PC-3 (cell line): ENCODE measurements around the gene CISD1. TPM values are rescaled to one million over a fixed set of nuclear protein-coding genes. Genes with fewer than 3 reads are reported as not detected.

Experiments used
- ATAC-seq: fragments of 200-7000 bp; cut with Tn5 transposase; 2 replicates; pipeline ENCODE4 v1.9.1; 2020; ENCODE audit warnings: mild to moderate bottlenecking, moderate library complexity
- BruUV-seq: library from RNA; stranded (reverse); fragments of 400-500 nt; replicated peaks from 2 replicates; lab custom pipeline; 2021; lab: Mats Ljungman, UMichigan
- CTCF ChIA-PET: fragments of 300-600 bp; sonication (Branson Sonifier 250); formaldehyde crosslinking; loops from one replicate; lab custom pipeline; 2022; ENCODE audit warnings: antibody characterized with exemption; lab: Charles Lee
- POLR2A ChIA-PET: fragments of 300-600 bp; sonication (Branson Sonifier 250); formaldehyde crosslinking; loops from one replicate; lab custom pipeline; 2022; ENCODE audit warnings: antibody characterized with exemption; ENCODE audit not compliant: unreplicated experiment; lab: Charles Lee
- DNase-seq: peaks from one replicate; pipeline ENCODE4 v3.0.0-alpha.2; 2015
- H2AFZ ChIP-seq: fragments of 300-600 bp; sonication (generic); 2 replicates; pipeline ENCODE4 v1.6.0; 2016; ENCODE audit warnings: antibody characterized with exemption, low read length
- H3F3A ChIP-seq: fragments of 300-600 bp; sonication (generic); one replicate; pipeline ENCODE4 v1.6.0; 2017; ENCODE audit warnings: antibody characterized with exemption, low read length, control low read depth, mild to moderate bottlenecking; ENCODE audit not compliant: unreplicated experiment
- H3K27ac ChIP-seq: fragments of 300-600 bp; sonication (generic); 2 replicates; pipeline ENCODE4 v1.5.1; 2016; ENCODE audit warnings: mild to moderate bottlenecking, low read length
- H3K27me3 ChIP-seq: fragments of 300-600 bp; sonication (generic); 2 replicates; pipeline ENCODE4 v1.6.1; 2016; ENCODE audit warnings: low read length, mixed read lengths
- H3K36me3 ChIP-seq: fragments of 300-600 bp; sonication (generic); 2 replicates; pipeline ENCODE4 v1.6.1; 2016; ENCODE audit warnings: low read depth, mixed run types, low read length, mixed read lengths
- H3K4me1 ChIP-seq: fragments of 300-600 bp; sonication (generic); 2 replicates; pipeline ENCODE4 v1.5.1; 2016; ENCODE audit warnings: low read length; ENCODE audit not compliant: insufficient read depth
- H3K4me2 ChIP-seq: fragments of 300-600 bp; sonication (generic); 2 replicates; pipeline ENCODE4 v1.6.0; 2016; ENCODE audit warnings: low read length
- H3K4me3 ChIP-seq: fragments of 300-600 bp; sonication (generic); 2 replicates; pipeline ENCODE4 v1.5.1; 2016; ENCODE audit warnings: mild to moderate bottlenecking, low read length, mixed read lengths
- H3K79me2 ChIP-seq: fragments of 300-600 bp; sonication (generic); 2 replicates; pipeline ENCODE4 v1.6.1; 2017; ENCODE audit warnings: low read length, mixed read lengths
- H3K9ac ChIP-seq: fragments of 300-600 bp; sonication (generic); 2 replicates; pipeline ENCODE4 v1.6.0; 2016; ENCODE audit warnings: mild to moderate bottlenecking, low read length
- H3K9me2 ChIP-seq: fragments of 300-600 bp; sonication (generic); replicated peaks from 2 replicates; pipeline ENCODE4 v1.6.1; 2016; ENCODE audit warnings: mixed run types, low read length, mixed read lengths
- H3K9me3 ChIP-seq: fragments of 300-600 bp; sonication (generic); 2 replicates; pipeline ENCODE4 v1.6.1; 2016; ENCODE audit warnings: low read length, mixed read lengths
- H4K20me1 ChIP-seq: fragments of 300-600 bp; sonication (generic); 2 replicates; pipeline ENCODE4 v1.6.1; 2016; ENCODE audit warnings: low read length, mixed read lengths
- CTCF ChIP-seq: fragments of 300-600 bp; sonication (generic); conservative IDR thresholded peaks from 2 replicates; pipeline ENCODE4 v1.5.1; 2017; ENCODE audit warnings: antibody characterized with exemption, low read depth, mild to moderate bottlenecking, low read length
- EZH2 ChIP-seq: fragments of 300-600 bp; sonication (generic); IDR thresholded peaks from one replicate; pipeline ENCODE4 v1.6.1; 2017; ENCODE audit warnings: antibody characterized with exemption, mild to moderate bottlenecking, low read length; ENCODE audit not compliant: unreplicated experiment
- EZH2phosphoT487 ChIP-seq: fragments of 300-600 bp; sonication (generic); IDR thresholded peaks from 2 replicates; pipeline ENCODE4 v1.6.1; 2018; ENCODE audit warnings: mild to moderate bottlenecking, antibody characterized with exemption, low read length, borderline replicate concordance
- intact Hi-C: fragments of 100-400 bp; cut with micrococcal nuclease; formaldehyde crosslinking; loops from 2 replicates; pipeline ENCODE4 v1.9.0; 2023
- total RNA-seq: library from RNA; depleted of rRNA; stranded (reverse); fragments of >200 nt; gene quantifications from 2 replicates; pipeline ENCODE4 v1.2.3, GENCODE V29; 2014

CISD1 gene
- total RNA-seq, 1 experiment from 2014 or later: 68.8 TPM

- Histone ChIP-seq H3F3A (no peaks in the 10 kb centered on the region), H3K9me2 (no peaks in the 10 kb centered on the region), H2AFZ (no peak overlapping the region), H3K79me2 (peaks cover 21% of the 10 kb centered on the region), H3K27me3 (no peaks in the 10 kb centered on the region), H3K4me2 (peak overlapping the region; percentile 40), H3K4me3 (peak overlapping the region; percentile 5; the same call in 1 of the 2 replicates), H3K36me3 (no peaks in the 10 kb centered on the region), H3K9me3 (no peaks in the 10 kb centered on the region), H4K20me1 (peaks cover 4% of the 10 kb centered on the region; the same call in 1 of the 2 replicates), H3K4me1 (peaks cover 39% of the 10 kb centered on the region), H3K9ac (no peak overlapping the region), H3K27ac (peak overlapping the region; percentile 31)
- DNase-seq (peak; percentile 88), ATAC-seq (peak; percentile 98)
- TF ChIP-seq EZH2 (no peak), CTCF (no peak), EZH2phosphoT487 (no peak)
- TSS peak; percentile 29 for BruUV-seq
- POLR2A ChIA-PET: interaction anchor here (0.6 to 0.7 kb wide), 2 partner anchors 31 to 60 kb away, joined by 7 read pairs; partner anchors contain the start of gene IPMK
- CTCF ChIA-PET: interaction anchor here (0.5 kb wide), 1 partner anchor 22 kb away, joined by 9 read pairs; no protein-coding TSS in a partner anchor
- intact Hi-C loops: loop anchor here (2.0 kb wide), 1 partner anchor 30 kb away; the partner anchor contains the start of gene IPMK
Observed at GRCh38 chr10:58237014-58237834, 31.7 kb upstream of the CISD1 start.

DNA sequence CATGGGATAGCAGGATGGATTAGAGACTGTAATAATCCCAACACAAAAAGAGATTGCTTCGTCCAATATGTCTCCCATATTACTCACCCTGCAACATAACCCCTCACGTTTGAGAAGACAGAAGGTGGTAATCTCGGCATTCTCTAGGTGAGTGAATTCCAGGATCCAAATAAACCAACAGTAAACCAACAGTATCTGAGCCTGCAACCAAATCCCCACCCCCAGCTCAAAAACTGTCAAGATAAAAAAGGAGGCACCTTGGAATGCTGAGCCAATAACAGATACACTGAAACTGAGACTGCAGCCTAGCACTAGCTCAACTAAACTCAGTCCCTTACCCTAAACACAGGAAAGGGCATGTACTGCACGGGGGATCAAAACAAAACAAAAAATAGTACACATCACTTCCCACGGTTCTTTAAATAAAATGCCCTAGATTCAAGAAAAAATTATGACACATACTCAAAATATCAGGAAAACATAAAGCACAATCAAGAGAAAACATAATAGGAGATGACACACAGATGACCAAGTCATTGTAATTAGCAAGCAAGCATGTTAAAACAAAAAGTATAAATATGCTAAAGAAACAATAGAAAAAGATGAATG lies 29.3 kb upstream of the CISD1 start:
- no peaks in the 10 kb centered on the region for H3K9me2 ChIP-seq
- H3F3A ChIP-seq: no peaks in the 10 kb centered on the region
- intact Hi-C loops: no loop called here
- DNase-seq: peak; percentile 46
- no peak overlapping the region for H3K9ac ChIP-seq
- H3K4me1 ChIP-seq: peaks cover 39% of the 10 kb centered on the region
- no peak overlapping the region for H2AFZ ChIP-seq
- CTCF ChIA-PET: interaction anchor here (0.5 kb wide), 1 partner anchor 40 kb away, joined by 3 read pairs; no protein-coding TSS in a partner anchor
- no peak for TF ChIP-seq CTCF
- no peak for TF ChIP-seq EZH2
- no peak for TF ChIP-seq EZH2phosphoT487
- H3K27ac ChIP-seq: peak overlapping the region; percentile 28
- no TSS peak for BruUV-seq
- no peaks in the 10 kb centered on the region for H3K9me3 ChIP-seq
- H3K4me2 ChIP-seq: peak overlapping the region; percentile 26
- H4K20me1 ChIP-seq: peaks cover 4% of the 10 kb centered on the region; the same call in 1 of the 2 replicates
- no peaks in the 10 kb centered on the region for H3K36me3 ChIP-seq
- H3K4me3 ChIP-seq: no peak overlapping the region
- H3K27me3 ChIP-seq: no peaks in the 10 kb centered on the region
- peaks cover 21% of the 10 kb centered on the region for H3K79me2 ChIP-seq
- peak; percentile 26 for ATAC-seq
- POLR2A ChIA-PET: interaction anchor here (0.6 kb wide), 1 partner anchor 1015 kb away, joined by 3 read pairs; no protein-coding TSS in a partner anchor
